HL-60/S4 treated with retinoic acid at 250 ng/mL for 4 days and 3 days (cell line): Measurements from ENCODE around the gene ATP9A.
"Not testable (repeated sequence)": the region's sequence is repeated elsewhere in the genome, so short reads cannot be mapped to it uniquely, and the experiment has no call there.

Source experiments
- in situ Hi-C: fragments of 300-500 bp; cut with MboI; formaldehyde crosslinking; loops from 2 replicates; pipeline ENCODE4 v1.7.0; 2022; ENCODE audit warnings: low sequenced_read_pairs

The ATP9A gene

GRCh38 chr20:51753220-51753619 lies 15.0 kb downstream of the ATP9A start:
- in situ Hi-C loops: not testable (repeated sequence)

GRCh38 chr20:51752343-51752951 lies 15.7 kb downstream of the ATP9A start:
- in situ Hi-C loops: no loop called here

- in situ Hi-C loops: no loop called here
These were observed 17.3 kb downstream of the ATP9A start for GRCh38 chr20:51750770-51751388.

GRCh38 chr20:51750037-51750769 lies 18.0 kb downstream of the ATP9A start:
- in situ Hi-C loops: no loop called here

- in situ Hi-C loops: no loop called here
These were observed 18.5 kb downstream of the ATP9A start for GRCh38 chr20:51749674-51750036.

- in situ Hi-C loops: no loop called here
These were observed 20.8 kb downstream of the ATP9A start for GRCh38 chr20:51747182-51747911.

GRCh38 chr20:51745804-51746203 lies 22.4 kb downstream of the ATP9A start:
- in situ Hi-C loops: no loop called here

- in situ Hi-C loops: no loop called here
These were observed 27.4 kb downstream of the ATP9A start for GRCh38 chr20:51740838-51741237.

GRCh38 chr20:51740308-51740707 lies 27.9 kb downstream of the ATP9A start:
- in situ Hi-C loops: not testable (repeated sequence)

GRCh38 chr20:51739722-51740249 lies 28.4 kb downstream of the ATP9A start:
- in situ Hi-C loops: no loop called here

GRCh38 chr20:51738877-51739447 lies 29.2 kb downstream of the ATP9A start:
- in situ Hi-C loops: no loop called here

- in situ Hi-C loops: not testable (repeated sequence)
These were observed 29.9 kb downstream of the ATP9A start for GRCh38 chr20:51738261-51738660.

GRCh38 chr20:51736947-51737346 lies 31.2 kb downstream of the ATP9A start:
- in situ Hi-C loops: no loop called here

GRCh38 chr20:51735728-51736600 lies 32.2 kb downstream of the ATP9A start:
- in situ Hi-C loops: no loop called here

- in situ Hi-C loops: no loop called here
These were observed 33.1 kb downstream of the ATP9A start for GRCh38 chr20:51734876-51735720.

- in situ Hi-C loops: no loop called here
These were observed 35.1 kb downstream of the ATP9A start for GRCh38 chr20:51733070-51733469.

- in situ Hi-C loops: no loop called here
These were observed 35.9 kb downstream of the ATP9A start for GRCh38 chr20:51732096-51732791.

GRCh38 chr20:51731731-51732095 lies 36.5 kb downstream of the ATP9A start:
- in situ Hi-C loops: no loop called here

GRCh38 chr20:51729771-51730170 lies 38.4 kb downstream of the ATP9A start:
- in situ Hi-C loops: no loop called here
